Neuron (in vitro differentiated cells): ENCODE measurements around the gene RTKN2.

Source experiments
- H2AFZ ChIP-seq: one replicate; pipeline ENCODE4 v1.6.1; 2013; ENCODE audit warnings: low read depth, mild to moderate bottlenecking, inconsistent platforms, low read length, moderate library complexity
- H3K27me3 ChIP-seq: one replicate; pipeline ENCODE4 v1.6.1; 2013; ENCODE audit warnings: low read length; ENCODE audit not compliant: insufficient read depth
- H3K36me3 ChIP-seq: one replicate; pipeline ENCODE4 v1.6.1; 2013; ENCODE audit warnings: low read length; ENCODE audit not compliant: insufficient read depth
- H3K4me1 ChIP-seq: one replicate; pipeline ENCODE4 v1.6.1; 2013; ENCODE audit warnings: low read length; ENCODE audit not compliant: insufficient read depth
- H3K4me3 ChIP-seq: 2 replicates; pipeline ENCODE4 v1.5.1; 2013; ENCODE audit warnings: mild to moderate bottlenecking, low read length, moderate library complexity
- H3K9me3 ChIP-seq: one replicate; pipeline ENCODE4 v1.6.1; 2013; ENCODE audit warnings: low read length

The RTKN2 gene

GRCh38 chr10:62193479-62193878, 75.2 kb downstream of the RTKN2 start:
- no peak overlapping the region for H3K4me3 ChIP-seq
- no peak overlapping the region for H2AFZ ChIP-seq
- peaks cover 15% of the 10 kb centered on the region for H3K4me1 ChIP-seq
- H3K36me3 ChIP-seq: peaks cover 13% of the 10 kb centered on the region
- H3K27me3 ChIP-seq: no peaks in the 10 kb centered on the region
- H3K9me3 ChIP-seq: peaks cover 4% of the 10 kb centered on the region

- Histone ChIP-seq H3K4me1 (no peaks in the 10 kb centered on the region), H3K27me3 (no peaks in the 10 kb centered on the region), H2AFZ (no peak overlapping the region), H3K4me3 (no peak overlapping the region), H3K9me3 (peaks cover 4% of the 10 kb centered on the region), H3K36me3 (no peaks in the 10 kb centered on the region)
These were observed 79.5 kb downstream of the RTKN2 start for GRCh38 chr10:62189131-62189530.

DNA sequence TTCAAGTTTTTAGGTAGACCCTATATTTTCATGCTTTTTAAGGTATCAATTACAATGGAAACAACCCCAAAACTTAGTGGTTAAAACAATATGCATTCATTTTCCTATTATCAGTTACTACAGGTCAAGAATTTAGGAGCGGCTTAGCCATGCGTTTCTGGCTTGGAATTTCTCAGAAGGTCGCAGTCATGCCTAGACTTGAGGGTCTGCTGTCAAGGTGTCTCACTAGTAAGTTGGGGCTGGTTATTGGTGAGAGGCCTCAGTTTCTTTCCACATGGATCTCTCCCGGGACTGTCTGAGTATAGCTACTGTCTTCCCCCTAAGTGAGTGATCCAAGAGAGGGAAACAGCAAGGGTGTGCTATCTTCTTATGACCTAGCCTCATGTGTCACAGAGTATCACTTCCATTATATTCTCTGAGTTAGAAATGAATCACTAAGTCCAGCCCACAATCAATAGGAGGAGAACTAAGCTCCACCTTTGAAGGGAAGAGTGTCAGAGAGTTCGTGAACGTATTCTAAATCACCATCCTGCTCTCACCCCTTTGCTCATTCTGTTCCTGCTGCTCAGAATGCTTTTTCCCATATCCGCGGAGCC, 80.5 kb downstream of the RTKN2 start:
- H3K27me3 ChIP-seq: no peaks in the 10 kb centered on the region
- H3K4me3 ChIP-seq: no peak overlapping the region
- H3K9me3 ChIP-seq: peaks cover 4% of the 10 kb centered on the region
- peaks cover 5% of the 10 kb centered on the region for H3K36me3 ChIP-seq
- no peak overlapping the region for H2AFZ ChIP-seq
- H3K4me1 ChIP-seq: no peaks in the 10 kb centered on the region

DNA sequence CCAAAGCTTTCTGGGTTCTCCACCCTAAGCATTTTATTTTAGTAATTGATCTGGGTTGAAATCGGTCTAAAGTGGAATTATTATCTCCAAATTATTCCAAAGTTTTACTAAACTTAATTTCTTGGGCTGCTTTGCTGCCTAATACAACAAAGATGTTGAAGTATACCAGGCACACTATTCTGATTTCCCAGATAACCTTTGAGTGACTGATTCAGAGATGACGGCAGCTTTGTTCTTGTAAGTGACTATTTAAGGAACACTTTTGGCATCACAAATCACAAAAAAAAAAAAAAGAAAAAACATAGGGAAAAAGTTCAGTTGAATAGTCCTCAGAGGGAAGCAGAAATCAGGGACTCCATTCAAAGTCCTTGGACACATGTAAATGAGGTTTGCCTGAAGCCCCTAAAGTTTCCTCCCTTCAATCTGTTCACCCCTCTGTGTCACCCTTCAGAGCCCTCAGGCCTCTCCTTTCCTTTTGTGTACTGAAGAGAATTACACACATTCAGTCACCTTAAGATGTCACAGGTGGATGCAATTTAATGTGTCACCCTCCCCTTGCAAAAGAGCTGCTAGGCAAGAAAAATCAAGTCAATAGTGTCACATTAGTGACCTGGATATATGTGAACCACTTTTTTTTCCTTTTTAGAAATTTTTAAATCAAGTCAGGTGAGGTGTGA, 81.5 kb downstream of the RTKN2 start:
- peaks cover 4% of the 10 kb centered on the region for H3K9me3 ChIP-seq
- no peaks in the 10 kb centered on the region for H3K27me3 ChIP-seq
- peaks cover 5% of the 10 kb centered on the region for H3K36me3 ChIP-seq
- no peak overlapping the region for H2AFZ ChIP-seq
- H3K4me1 ChIP-seq: no peaks in the 10 kb centered on the region
- H3K4me3 ChIP-seq: no peak overlapping the region

DNA sequence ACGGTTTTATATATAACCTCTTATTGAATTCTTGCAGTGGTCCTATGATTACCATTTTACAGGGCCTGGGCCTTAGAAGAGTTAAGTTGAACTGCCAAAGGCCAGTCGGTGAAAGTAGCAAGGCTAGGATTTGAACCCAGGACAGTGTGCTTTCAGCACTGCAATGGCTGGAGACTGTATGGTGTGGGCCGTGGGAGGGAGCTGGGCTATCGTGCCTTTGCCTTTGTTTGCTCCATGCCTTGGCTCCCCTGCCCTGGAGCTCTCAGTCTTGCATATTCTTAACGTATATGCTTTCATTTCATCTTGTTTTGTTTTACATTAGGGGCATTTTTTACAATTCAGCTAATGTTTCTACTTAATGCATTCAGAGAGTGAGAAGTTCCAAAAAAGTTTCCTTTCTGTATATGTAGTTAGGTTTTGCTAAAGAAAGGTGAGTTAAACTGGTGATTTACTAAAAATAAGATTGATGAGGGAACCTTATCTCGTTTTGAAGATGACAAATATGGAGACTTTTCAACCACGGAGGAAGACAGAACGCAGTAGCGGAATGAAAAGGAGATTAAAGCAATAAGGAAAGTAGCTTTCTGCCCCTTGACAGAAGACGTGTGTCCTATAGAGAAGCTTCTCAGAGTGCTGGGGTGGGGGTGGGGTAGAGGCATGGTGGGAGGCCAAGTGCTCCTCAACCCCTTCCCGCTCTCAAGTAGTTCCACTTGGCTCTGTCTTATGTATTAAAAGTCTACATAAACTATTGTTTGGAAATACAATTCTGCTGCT, 82.5 kb downstream of the RTKN2 start:
- H3K9me3 ChIP-seq: peaks cover 4% of the 10 kb centered on the region

GRCh38 chr10:62183857-62184795, 84.5 kb downstream of the RTKN2 start:
- Histone ChIP-seq H3K27me3 (no peaks in the 10 kb centered on the region), H3K9me3 (no peaks in the 10 kb centered on the region), H3K4me3 (no peak overlapping the region), H3K4me1 (no peaks in the 10 kb centered on the region), H3K36me3 (peaks cover 5% of the 10 kb centered on the region), H2AFZ (no peak overlapping the region)

More for the DNA sequence above, 82.5 kb downstream of the RTKN2 start:
- no peaks in the 10 kb centered on the region for H3K27me3 ChIP-seq
- peaks cover 5% of the 10 kb centered on the region for H3K36me3 ChIP-seq
- no peak overlapping the region for H2AFZ ChIP-seq
- no peak overlapping the region for H3K4me3 ChIP-seq
- H3K4me1 ChIP-seq: no peaks in the 10 kb centered on the region

DNA sequence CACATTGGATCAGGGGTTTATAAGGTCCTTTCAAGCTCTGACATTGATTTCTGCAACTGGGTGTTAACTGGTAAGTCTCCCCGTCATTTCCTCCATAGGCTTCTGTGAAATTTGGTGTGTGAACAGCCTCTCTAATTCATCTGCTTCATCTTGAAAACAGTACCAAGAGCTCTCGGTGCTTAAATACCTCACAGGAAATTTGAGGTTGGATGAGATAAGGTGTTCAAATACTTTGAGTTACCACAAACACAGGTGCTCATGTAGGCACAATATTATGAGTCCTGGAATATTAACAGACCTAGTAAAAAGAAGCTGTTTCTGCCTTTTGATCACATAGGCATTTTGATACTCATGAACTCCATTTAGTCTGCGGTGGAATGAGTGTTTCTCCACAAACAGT, 85.2 kb downstream of the RTKN2 start:
- no peak overlapping the region for H3K4me3 ChIP-seq
- H3K4me1 ChIP-seq: no peaks in the 10 kb centered on the region
- H3K27me3 ChIP-seq: no peaks in the 10 kb centered on the region
- H2AFZ ChIP-seq: no peak overlapping the region
- H3K9me3 ChIP-seq: no peaks in the 10 kb centered on the region
- H3K36me3 ChIP-seq: peaks cover 5% of the 10 kb centered on the region

- no peaks in the 10 kb centered on the region for H3K4me1 ChIP-seq
- no peak overlapping the region for H2AFZ ChIP-seq
- H3K9me3 ChIP-seq: no peaks in the 10 kb centered on the region
- H3K4me3 ChIP-seq: no peak overlapping the region
- no peaks in the 10 kb centered on the region for H3K27me3 ChIP-seq
- H3K36me3 ChIP-seq: peaks cover 5% of the 10 kb centered on the region
These were observed 86.0 kb downstream of the RTKN2 start for GRCh38 chr10:62182595-62182994.

DNA sequence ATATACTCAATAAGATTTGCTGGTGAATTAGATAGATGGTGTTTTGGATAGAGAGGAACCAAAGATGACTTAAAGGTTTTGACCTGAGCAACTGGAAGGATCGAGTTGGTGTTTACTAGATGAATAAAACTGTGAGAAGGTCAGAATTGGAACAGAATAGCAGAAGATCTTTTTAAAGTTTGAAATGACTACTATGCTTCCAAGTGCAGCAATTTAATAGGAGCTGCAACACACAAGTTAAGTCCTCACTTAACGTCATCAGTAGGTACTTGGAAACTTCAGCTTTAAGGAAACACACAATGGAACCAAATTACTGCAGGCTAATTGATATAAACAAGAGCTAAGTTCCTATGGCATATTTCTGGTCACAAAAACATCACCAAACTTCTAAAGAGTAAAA, 86.5 kb downstream of the RTKN2 start:
- Histone ChIP-seq H3K9me3 (no peaks in the 10 kb centered on the region), H3K36me3 (peaks cover 5% of the 10 kb centered on the region), H3K4me3 (no peak overlapping the region), H3K27me3 (no peaks in the 10 kb centered on the region), H3K4me1 (no peaks in the 10 kb centered on the region), H2AFZ (no peak overlapping the region)

DNA sequence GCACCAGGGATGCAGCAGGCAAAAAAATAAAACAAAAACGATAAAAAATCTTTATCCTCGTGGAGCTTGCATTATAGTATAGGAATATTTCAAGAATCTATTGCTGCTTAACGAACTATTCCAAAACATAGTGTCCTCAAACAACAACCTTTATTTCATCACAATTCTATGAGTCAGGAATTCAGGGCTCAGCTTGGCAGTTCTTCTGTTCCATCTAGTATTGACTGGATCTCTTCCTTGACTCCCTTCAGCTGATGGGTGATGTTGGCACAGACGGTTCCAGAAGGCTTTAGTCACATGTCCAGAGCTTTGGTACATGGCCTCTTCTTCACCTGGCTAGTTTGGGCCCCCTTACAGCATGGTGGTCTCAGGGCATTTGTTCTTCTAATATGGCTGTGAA, 88.0 kb downstream of the RTKN2 start:
- Histone ChIP-seq H3K9me3 (no peaks in the 10 kb centered on the region), H3K36me3 (peaks cover 5% of the 10 kb centered on the region), H3K4me3 (no peak overlapping the region), H3K4me1 (no peaks in the 10 kb centered on the region), H3K27me3 (no peaks in the 10 kb centered on the region), H2AFZ (no peak overlapping the region)

GRCh38 chr10:62178568-62178967, 90.1 kb downstream of the RTKN2 start:
- no peak overlapping the region for H3K4me3 ChIP-seq
- H3K4me1 ChIP-seq: no peaks in the 10 kb centered on the region
- H3K9me3 ChIP-seq: no peaks in the 10 kb centered on the region
- H3K36me3 ChIP-seq: peaks cover 2% of the 10 kb centered on the region
- H2AFZ ChIP-seq: no peak overlapping the region
- H3K27me3 ChIP-seq: no peaks in the 10 kb centered on the region

GRCh38 chr10:62177111-62177510, 91.5 kb downstream of the RTKN2 start:
- H3K4me3 ChIP-seq: no peak overlapping the region
- no peaks in the 10 kb centered on the region for H3K27me3 ChIP-seq
- no peak overlapping the region for H2AFZ ChIP-seq
- no peaks in the 10 kb centered on the region for H3K9me3 ChIP-seq
- no peaks in the 10 kb centered on the region for H3K4me1 ChIP-seq
- no peaks in the 10 kb centered on the region for H3K36me3 ChIP-seq
